Measurements from ENCODE around the gene ZNF256. TPM values are rescaled to one million over a fixed set of nuclear protein-coding genes. Genes with fewer than 3 reads are reported as not detected.

ZNF256 gene
- total and polyA plus RNA-seq, 9 of the 15 experiments (the other 6 are each of a cell fraction or from before 2014, with no cell fraction given) = 0.07 to 0.36 (median 0.21) TPM; not detected in 1

DNA sequence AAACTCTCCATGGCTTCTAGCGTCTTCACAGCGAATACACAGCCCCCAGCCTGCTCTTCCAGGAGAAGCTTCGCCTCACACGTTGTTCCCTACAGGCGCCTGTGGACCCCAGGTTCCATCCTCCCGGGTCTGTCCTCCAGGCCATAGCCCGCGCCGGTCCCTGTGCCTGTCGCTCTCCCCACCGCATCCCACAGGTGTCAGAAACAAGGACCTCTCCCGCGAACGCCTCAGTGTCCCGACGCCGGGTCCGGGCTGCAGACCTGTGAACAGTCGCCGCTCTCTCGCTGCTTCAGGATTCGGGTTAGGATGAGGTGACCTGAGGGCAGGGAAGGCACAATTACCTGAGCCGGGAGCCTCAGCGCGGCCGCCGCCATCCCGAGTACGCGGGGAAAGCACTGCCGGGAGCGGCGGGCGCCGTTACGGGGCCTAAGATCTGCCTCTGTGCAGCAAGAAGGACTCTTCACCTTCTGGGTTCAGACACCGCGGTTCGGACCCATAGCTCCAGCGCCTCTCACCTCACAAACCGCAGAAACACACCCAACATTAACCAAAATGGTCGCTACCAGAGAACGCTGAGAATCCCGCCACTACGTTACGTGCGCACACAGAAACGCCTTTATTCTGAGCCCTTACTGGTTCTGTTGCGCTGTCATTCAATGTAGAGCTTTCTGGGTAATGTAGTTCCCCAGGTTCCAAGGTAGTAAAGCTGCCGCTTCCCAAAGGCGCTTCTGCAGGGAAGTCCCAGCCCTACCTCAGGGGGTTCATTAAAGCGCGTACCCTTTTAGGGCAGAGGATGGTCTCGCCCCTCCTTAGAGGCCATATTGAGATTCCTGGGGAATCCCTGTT lies 12.5 kb downstream of the ZNF256 start, which contains the start of gene ZNF418:
Gene ZNF418 (minus strand): TSS at position 583 of the 846 bp plus-strand sequence. CDS start 1,580 bp downstream, outside the sequence.
- Histone ChIP-seq H2AFZ (ENCODE audit: low read depth, low read length) (peak within 1 kb of the TSS; percentile 45; the same call in 1 of the 2 replicates), H3K27me3 (ENCODE audit: control insufficient read depth in 2 of 2, insufficient read depth in 2 of 2, low read length in 2 of 2) (no peaks in the 10 kb centered on the region), H3K4me1 (replicated peaks in 1 of 2; ENCODE audit: control insufficient read depth in 2 of 2, insufficient read depth in 2 of 2, low read length in 2 of 2) (peaks cover 0 to 4% of the 10 kb centered on the region in 2 experiments; a peak in 1 of 5 replicates), H3K9me1 (ENCODE audit: control insufficient read depth, insufficient read depth, low read length) (no peaks in the 10 kb centered on the region), H3K4me3 (peak within 1 kb of the TSS; percentile 36), H3K79me2 (ENCODE audit: control insufficient read depth, insufficient read depth, low read length) (no peaks in the 10 kb centered on the region), H3K9me3 (replicated peaks; ENCODE audit: control insufficient read depth, insufficient read depth, low read depth, low read length) (0 out of 2 replicates have a peak, but pooled peaks cover 2% of the 10 kb centered on the region), H3K36me3 (ENCODE audit: control insufficient read depth, insufficient read depth, low read length) (no peaks in the 10 kb centered on the region), H4K20me1 (replicated peaks; ENCODE audit: control insufficient read depth, insufficient read depth, low read length) (no peaks in the 10 kb centered on the region), H3K27ac (ENCODE audit: extremely low read depth, low read depth, low read length) (no peak within 1 kb of the TSS), H3K9ac (ENCODE audit: insufficient read depth in 1 of 2, low read depth in 2 of 2, low read length in 2 of 2) (peak within 1 kb of the TSS in 1 of 2 experiments; percentile 58; a peak in 1 of 4 replicates), H3K4me2 (ENCODE audit: insufficient read depth, low read length) (peak within 1 kb of the TSS; percentile 37)
- ChIA-PET CTCF (ENCODE audit: low intra/inter-chr PET ratio) (no interaction called here), POLR2A (interaction anchor here (0.7 to 1.0 kb wide), 3 partner anchors 19 to 208 kb away, joined by 3 to 5 read pairs (median 3); partner anchors contain the start of genes ZNF417 and ZNF671)
- BruUV-seq (replicated peaks) = TSS peak; percentile 67
- no peak for FAIRE-seq
- WGBS (ENCODE audit: insufficient coverage, low coverage, missing lambda C conversion rate) = 19% methylated on average over 36 of the region's 54 CpGs
- intact Hi-C loops (cut with micrococcal nuclease) = no loop called here
- peak; percentile 76 for ATAC-seq
- DNase-seq (ENCODE audit: extremely low read depth in 1 of 4, low spot score in 3 of 4) = peak in 2 of 4 experiments; percentile 12 to 18
- in situ Hi-C loops (cut with MboI) = no loop called here
- TF ChIP-seq MAZ (CRISPR knock-in tag; conservative IDR thresholded peaks at IDR 0.05 in 1 of 2, IDR thresholded peaks at IDR 0.05 in 1 of 2) (no peak), PTTG1 (tag; IDR thresholded peaks at IDR 0.05; ENCODE audit: low read depth) (no peak), LCOR (CRISPR knock-in tag; IDR thresholded peaks at IDR 0.05) (no peak), YY1 (IDR thresholded peaks at IDR 0.05; ENCODE audit: borderline replicate concordance in 1 of 3, control insufficient read depth in 1 of 3, extremely low read depth in 1 of 3, insufficient read depth in 3 of 3, insufficient read length in 1 of 3, insufficient replicate concordance in 2 of 3, low read depth in 1 of 3, low read length in 2 of 3) (peak in 1 of 3 experiments; percentile 38), SAP30 (IDR thresholded peaks at IDR 0.05; ENCODE audit: borderline replicate concordance, insufficient read depth, low read depth, low read length, poor library complexity, severe bottlenecking) (no peak), RBM25 (IDR thresholded peaks at IDR 0.05; ENCODE audit: low read depth, low read length, severe bottlenecking) (no peak), CAMTA2 (CRISPR knock-in tag; conservative IDR thresholded peaks at IDR 0.05) (no peak), ATF7 (IDR thresholded peaks at IDR 0.05) (no peak), ZNF124 (CRISPR knock-in tag; IDR thresholded peaks at IDR 0.05) (no peak)
- TF ChIP-seq, protein P1, sequence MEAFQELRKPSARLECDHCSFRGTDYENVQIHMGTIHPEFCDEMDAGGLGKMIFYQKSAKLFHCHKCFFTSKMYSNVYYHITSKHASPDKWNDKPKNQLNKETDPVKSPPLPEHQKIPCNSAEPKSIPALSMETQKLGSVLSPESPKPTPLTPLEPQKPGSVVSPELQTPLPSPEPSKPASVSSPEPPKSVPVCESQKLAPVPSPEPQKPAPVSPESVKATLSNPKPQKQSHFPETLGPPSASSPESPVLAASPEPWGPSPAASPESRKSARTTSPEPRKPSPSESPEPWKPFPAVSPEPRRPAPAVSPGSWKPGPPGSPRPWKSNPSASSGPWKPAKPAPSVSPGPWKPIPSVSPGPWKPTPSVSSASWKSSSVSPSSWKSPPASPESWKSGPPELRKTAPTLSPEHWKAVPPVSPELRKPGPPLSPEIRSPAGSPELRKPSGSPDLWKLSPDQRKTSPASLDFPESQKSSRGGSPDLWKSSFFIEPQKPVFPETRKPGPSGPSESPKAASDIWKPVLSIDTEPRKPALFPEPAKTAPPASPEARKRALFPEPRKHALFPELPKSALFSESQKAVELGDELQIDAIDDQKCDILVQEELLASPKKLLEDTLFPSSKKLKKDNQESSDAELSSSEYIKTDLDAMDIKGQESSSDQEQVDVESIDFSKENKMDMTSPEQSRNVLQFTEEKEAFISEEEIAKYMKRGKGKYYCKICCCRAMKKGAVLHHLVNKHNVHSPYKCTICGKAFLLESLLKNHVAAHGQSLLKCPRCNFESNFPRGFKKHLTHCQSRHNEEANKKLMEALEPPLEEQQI (IDR thresholded peaks at IDR 0.05) = no peak
- TF ChIP-seq, protein P2, sequence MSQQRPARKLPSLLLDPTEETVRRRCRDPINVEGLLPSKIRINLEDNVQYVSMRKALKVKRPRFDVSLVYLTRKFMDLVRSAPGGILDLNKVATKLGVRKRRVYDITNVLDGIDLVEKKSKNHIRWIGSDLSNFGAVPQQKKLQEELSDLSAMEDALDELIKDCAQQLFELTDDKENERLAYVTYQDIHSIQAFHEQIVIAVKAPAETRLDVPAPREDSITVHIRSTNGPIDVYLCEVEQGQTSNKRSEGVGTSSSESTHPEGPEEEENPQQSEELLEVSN (IDR thresholded peaks at IDR 0.05; ENCODE audit: borderline replicate concordance in 1 of 2, extremely low read depth in 1 of 2, insufficient read depth in 1 of 2, insufficient read length in 1 of 2, low read depth in 1 of 2, low read length in 1 of 2, poor library complexity in 1 of 2, severe bottlenecking in 1 of 2) = peak in 1 of 2 experiments; percentile 52
- TF ChIP-seq, protein P3, sequence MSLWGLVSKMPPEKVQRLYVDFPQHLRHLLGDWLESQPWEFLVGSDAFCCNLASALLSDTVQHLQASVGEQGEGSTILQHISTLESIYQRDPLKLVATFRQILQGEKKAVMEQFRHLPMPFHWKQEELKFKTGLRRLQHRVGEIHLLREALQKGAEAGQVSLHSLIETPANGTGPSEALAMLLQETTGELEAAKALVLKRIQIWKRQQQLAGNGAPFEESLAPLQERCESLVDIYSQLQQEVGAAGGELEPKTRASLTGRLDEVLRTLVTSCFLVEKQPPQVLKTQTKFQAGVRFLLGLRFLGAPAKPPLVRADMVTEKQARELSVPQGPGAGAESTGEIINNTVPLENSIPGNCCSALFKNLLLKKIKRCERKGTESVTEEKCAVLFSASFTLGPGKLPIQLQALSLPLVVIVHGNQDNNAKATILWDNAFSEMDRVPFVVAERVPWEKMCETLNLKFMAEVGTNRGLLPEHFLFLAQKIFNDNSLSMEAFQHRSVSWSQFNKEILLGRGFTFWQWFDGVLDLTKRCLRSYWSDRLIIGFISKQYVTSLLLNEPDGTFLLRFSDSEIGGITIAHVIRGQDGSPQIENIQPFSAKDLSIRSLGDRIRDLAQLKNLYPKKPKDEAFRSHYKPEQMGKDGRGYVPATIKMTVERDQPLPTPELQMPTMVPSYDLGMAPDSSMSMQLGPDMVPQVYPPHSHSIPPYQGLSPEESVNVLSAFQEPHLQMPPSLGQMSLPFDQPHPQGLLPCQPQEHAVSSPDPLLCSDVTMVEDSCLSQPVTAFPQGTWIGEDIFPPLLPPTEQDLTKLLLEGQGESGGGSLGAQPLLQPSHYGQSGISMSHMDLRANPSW (CRISPR knock-in tag; IDR thresholded peaks at IDR 0.05) = no peak

Data from K562 (cell line).